ENCODE results near the gene ABCF2. TPM values are rescaled to one million over a fixed set of nuclear protein-coding genes. Genes with fewer than 3 reads are reported as not detected.

Gene ABCF2
- total and polyA plus RNA-seq, 10 donors = 9.2 to 30.0 (median 27.0) TPM

DNA sequence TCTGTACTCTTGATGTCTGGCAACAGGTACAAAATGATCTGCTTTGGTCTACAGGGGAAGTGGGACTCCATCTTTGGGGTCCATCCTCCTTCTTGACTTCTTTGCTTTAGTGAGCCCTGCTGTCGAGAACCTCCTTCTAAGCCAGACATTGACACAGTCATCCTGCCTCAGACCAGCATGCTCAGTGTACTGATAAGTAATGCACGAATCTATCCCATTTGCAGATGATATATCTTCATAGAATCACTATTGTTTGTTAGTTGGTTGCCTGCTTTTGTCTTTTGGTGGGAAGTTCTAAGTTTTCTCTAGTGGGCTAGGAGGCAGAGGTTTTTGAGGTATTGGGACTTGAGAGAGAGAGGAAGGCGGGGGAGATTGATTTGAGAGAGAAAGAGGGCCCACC, 25.7 kb downstream of the ABCF2 start:
- Histone ChIP-seq H3K27ac (no peak overlapping the region), H3K27me3 (replicated peaks in 1 of 7) (peaks cover 0 to 45% (median 12%) of the 10 kb centered on the region in 7 donors), H3K9me3 (no peaks in the 10 kb centered on the region), H3K36me3 (no peaks in the 10 kb centered on the region), H3K4me1 (peaks cover 0 to under 1% (median 0%) of the 10 kb centered on the region in 6 donors), H3K4me3 (no peak overlapping the region)
- intact Hi-C loops (cut with DNase I; ENCODE audit: low total_unique reads) = no loop called here
- 64 to 90% (median 78%) methylated on average over 3 of the region's 3 CpGs for WGBS, 5 donors
- DNase-seq = no peak
- TF ChIP-seq POLR2AphosphoS5 (IDR thresholded peaks at IDR 0.05) = no peak
- TF ChIP-seq POLR2A (IDR thresholded peaks at IDR 0.05) = no peak
- TF ChIP-seq, protein P1, sequence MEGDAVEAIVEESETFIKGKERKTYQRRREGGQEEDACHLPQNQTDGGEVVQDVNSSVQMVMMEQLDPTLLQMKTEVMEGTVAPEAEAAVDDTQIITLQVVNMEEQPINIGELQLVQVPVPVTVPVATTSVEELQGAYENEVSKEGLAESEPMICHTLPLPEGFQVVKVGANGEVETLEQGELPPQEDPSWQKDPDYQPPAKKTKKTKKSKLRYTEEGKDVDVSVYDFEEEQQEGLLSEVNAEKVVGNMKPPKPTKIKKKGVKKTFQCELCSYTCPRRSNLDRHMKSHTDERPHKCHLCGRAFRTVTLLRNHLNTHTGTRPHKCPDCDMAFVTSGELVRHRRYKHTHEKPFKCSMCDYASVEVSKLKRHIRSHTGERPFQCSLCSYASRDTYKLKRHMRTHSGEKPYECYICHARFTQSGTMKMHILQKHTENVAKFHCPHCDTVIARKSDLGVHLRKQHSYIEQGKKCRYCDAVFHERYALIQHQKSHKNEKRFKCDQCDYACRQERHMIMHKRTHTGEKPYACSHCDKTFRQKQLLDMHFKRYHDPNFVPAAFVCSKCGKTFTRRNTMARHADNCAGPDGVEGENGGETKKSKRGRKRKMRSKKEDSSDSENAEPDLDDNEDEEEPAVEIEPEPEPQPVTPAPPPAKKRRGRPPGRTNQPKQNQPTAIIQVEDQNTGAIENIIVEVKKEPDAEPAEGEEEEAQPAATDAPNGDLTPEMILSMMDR (IDR thresholded peaks at IDR 0.05 in 8 of 11, conservative IDR thresholded peaks at IDR 0.05 in 3 of 11) = no peak

- no peaks in the 10 kb centered on the region for H3K9me3 ChIP-seq
- no peaks in the 10 kb centered on the region for H3K36me3 ChIP-seq
- TF ChIP-seq POLR2AphosphoS5 (IDR thresholded peaks at IDR 0.05) = no peak
- no peak for TF ChIP-seq POLR2A (IDR thresholded peaks at IDR 0.05)
- TF ChIP-seq, protein P1 (IDR thresholded peaks at IDR 0.05 in 8 of 11, conservative IDR thresholded peaks at IDR 0.05 in 3 of 11) = no peak
- intact Hi-C loops (cut with DNase I; ENCODE audit: low total_unique reads) = no loop called here
- H3K27ac ChIP-seq = no peak overlapping the region
- no peak overlapping the region for H3K4me3 ChIP-seq
- H3K27me3 ChIP-seq (replicated peaks in 1 of 7) = peaks cover 0 to 42% (median 3%) of the 10 kb centered on the region in 7 donors
- no peaks in the 10 kb centered on the region for H3K4me1 ChIP-seq
- WGBS, 5 donors = 71 to 88% (median 78%) methylated on average over 30 of the region's 30 CpGs
- no peak for DNase-seq
Measured at GRCh38 chr7:151198945-151199848, 27.8 kb downstream of the ABCF2 start.

GRCh38 chr7:151197932-151198331, 29.1 kb downstream of the ABCF2 start:
- H3K27me3 ChIP-seq (replicated peaks in 1 of 7) = peaks cover 0 to 33% (median 3%) of the 10 kb centered on the region in 7 donors
- intact Hi-C loops (cut with DNase I; ENCODE audit: low total_unique reads) = no loop called here
- no peak overlapping the region for H3K27ac ChIP-seq
- no peaks in the 10 kb centered on the region for H3K4me1 ChIP-seq
- H3K9me3 ChIP-seq = no peaks in the 10 kb centered on the region
- H3K36me3 ChIP-seq = no peaks in the 10 kb centered on the region
- TF ChIP-seq, protein P1 (IDR thresholded peaks at IDR 0.05 in 8 of 11, conservative IDR thresholded peaks at IDR 0.05 in 3 of 11) = no peak
- no peak for TF ChIP-seq POLR2A (IDR thresholded peaks at IDR 0.05)
- TF ChIP-seq POLR2AphosphoS5 (IDR thresholded peaks at IDR 0.05) = no peak
- no peak for DNase-seq
- H3K4me3 ChIP-seq = no peak overlapping the region

Measured in spleen (tissue), 11 donors.